CD14-positive monocyte (primary cell): ENCODE results near the gene TAAR6. TPM values are rescaled to one million over a fixed set of nuclear protein-coding genes. Genes with fewer than 3 reads are reported as not detected.

ENCODE experiments used
- DNase-seq, 3 donors: peaks; one replicate each; pipeline ENCODE4 v3.0.0-alpha.2; 2011 to 2022
- H2AFZ ChIP-seq: 2 replicates; pipeline ENCODE4 v1.6.0; 2012; ENCODE audit warnings: mild to moderate bottlenecking, low read depth, low read length, inconsistent platforms; ENCODE audit not compliant: insufficient read depth, poor library complexity, severe bottlenecking
- H3K27ac ChIP-seq, 2 donors: 1 replicate in 1 of 2; 2 replicates in 1 of 2; pipeline ENCODE4 v1.5.1; 2012 to 2013; ENCODE audit warnings: low read length in 2 of 2, control low read depth in 1 of 2, inconsistent platforms in 1 of 2, low read depth in 1 of 2, mild to moderate bottlenecking in 1 of 2
- H3K27me3 ChIP-seq, 2 donors: one replicate each; pipeline versions ENCODE4 v1.6.0 to v1.6.1; 2011 to 2013; ENCODE audit warnings: low read length in 2 of 2; ENCODE audit not compliant: control insufficient read depth in 2 of 2, insufficient read depth in 2 of 2
- H3K36me3 ChIP-seq, 2 donors: replicated peaks in 1 of 2; 1 replicate in 1 of 2; 2 replicates in 1 of 2; pipeline versions ENCODE4 v1.5.1 to v1.6.1; 2012 to 2013; ENCODE audit warnings: low read length in 2 of 2, control low read depth in 1 of 2, inconsistent platforms in 1 of 2, mild to moderate bottlenecking in 1 of 2; ENCODE audit not compliant: insufficient read depth in 2 of 2, control insufficient read depth in 1 of 2
- H3K4me1 ChIP-seq, 2 donors: 1 replicate in 1 of 2; 2 replicates in 1 of 2; pipeline versions ENCODE4 v1.5.1 to v1.6.1; 2012 to 2013; ENCODE audit warnings: low read length in 2 of 2, control low read depth in 1 of 2, inconsistent platforms in 1 of 2, mild to moderate bottlenecking in 1 of 2, moderate library complexity in 1 of 2; ENCODE audit not compliant: insufficient read depth in 2 of 2, control insufficient read depth in 1 of 2
- H3K4me2 ChIP-seq: replicated peaks from 2 replicates; pipeline ENCODE3; 2012; ENCODE audit warnings: low read length, moderate library complexity, mild to moderate bottlenecking; ENCODE audit not compliant: poor library complexity, severe bottlenecking; ENCODE audit errors: extremely low read depth
- H3K4me3 ChIP-seq, 3 experiments: fragments of 200-600 bp in 1 of 3; sonication (generic) in 1 of 3; replicated peaks in 1 of 3; 1 replicate in 2 of 3; 2 replicates in 1 of 3; pipeline ENCODE4 v1.5.1; 2011 to 2013; ENCODE audit warnings: low read length in 3 of 3, mild to moderate bottlenecking in 3 of 3, control low read depth in 2 of 3, low read depth in 2 of 3, inconsistent platforms in 1 of 3, moderate library complexity in 1 of 3
- H3K79me2 ChIP-seq: 2 replicates; pipeline ENCODE4 v1.6.0; 2012; ENCODE audit warnings: mild to moderate bottlenecking, control low read depth, inconsistent platforms, low read length, moderate library complexity; ENCODE audit not compliant: insufficient read depth
- H3K9ac ChIP-seq: 2 replicates; pipeline ENCODE4 v1.6.0; 2017; ENCODE audit warnings: low read length, mild to moderate bottlenecking; ENCODE audit not compliant: insufficient read depth, poor library complexity, severe bottlenecking
- H3K9me3 ChIP-seq, 2 donors: replicated peaks in 1 of 2; 1 replicate in 1 of 2; 2 replicates in 1 of 2; pipeline versions ENCODE4 v1.5.1 to v1.6.1; 2012 to 2013; ENCODE audit warnings: low read length in 2 of 2, control low read depth in 1 of 2; ENCODE audit not compliant: control insufficient read depth in 1 of 2, insufficient read depth in 1 of 2
- H4K20me1 ChIP-seq: 2 replicates; pipeline ENCODE4 v1.6.0; 2012; ENCODE audit warnings: mild to moderate bottlenecking, low read length, control low read depth, moderate library complexity; ENCODE audit not compliant: insufficient read depth
- H3K27ac Mint-ChIP-seq, 7 donors: one replicate each; pipeline ENCODE4 v1.8.0; 2020; ENCODE audit warnings: mild to moderate bottlenecking in 7 of 7, mixed read lengths in 7 of 7, moderate library complexity in 6 of 7, inconsistent platforms in 2 of 7
- H3K27me3 Mint-ChIP-seq, 3 donors: one replicate each; pipeline ENCODE4 v1.8.0; 2021 to 2022; ENCODE audit warnings: low read depth in 3 of 3, mild to moderate bottlenecking in 3 of 3, mixed read lengths in 3 of 3, moderate library complexity in 3 of 3, inconsistent platforms in 1 of 3
- H3K36me3 Mint-ChIP-seq, 2 donors: one replicate each; pipeline ENCODE4 v1.8.0; 2020; ENCODE audit warnings: mixed read lengths in 2 of 2, inconsistent platforms in 1 of 2, mild to moderate bottlenecking in 1 of 2
- H3K4me1 Mint-ChIP-seq: one replicate; pipeline ENCODE4 v1.8.0; 2020; ENCODE audit warnings: mild to moderate bottlenecking, mixed read lengths
- H3K4me3 Mint-ChIP-seq, 2 donors: one replicate each; pipeline ENCODE4 v1.8.0; 2020; ENCODE audit warnings: mild to moderate bottlenecking in 2 of 2, mixed read lengths in 2 of 2, moderate library complexity in 1 of 2
- H3K9me3 Mint-ChIP-seq, 7 donors: one replicate each; pipeline ENCODE4 v1.8.0; 2020 to 2022; ENCODE audit warnings: mixed read lengths in 7 of 7, mild to moderate bottlenecking in 6 of 7, moderate library complexity in 6 of 7, inconsistent platforms in 2 of 7
- CTCF ChIP-seq: fragments of 200-600 bp; IDR thresholded peaks from one replicate; pipeline ENCODE4 v1.8.0; 2022; ENCODE audit warnings: antibody characterized with exemption, mild to moderate bottlenecking
- WGBS: methylation state at CpG from one replicate; pipeline ENCODE4 v1.1.5; 2013; ENCODE audit warnings: missing lambda C conversion rate; ENCODE audit not compliant: insufficient coverage; 5-methylcytosine and 5-hydroxymethylcytosine counted together
- intact Hi-C, 2 donors: fragments of 100-400 bp; cut with micrococcal nuclease; formaldehyde crosslinking; loops; one replicate each; pipeline versions ENCODE4 v1.15.0 to v1.15.1; 2023
- polyA plus RNA-seq, 3 donors: library from polyadenylated mRNA; depleted of rRNA in 1 of 3; unstranded in 2 of 3; stranded (reverse) in 1 of 3; fragments of 300-500 nt in 2 of 3; fragments of >200 nt in 1 of 3; fragmentation: Illumina TruSeq in 2 of 3; gene quantifications; 1 replicate in 2 of 3; 2 replicates in 1 of 3; pipeline ENCODE4 v1.2.3, GENCODE V29; 2012 to 2021

The TAAR6 gene
- polyA plus RNA-seq, 3 donors = not detected

DNA sequence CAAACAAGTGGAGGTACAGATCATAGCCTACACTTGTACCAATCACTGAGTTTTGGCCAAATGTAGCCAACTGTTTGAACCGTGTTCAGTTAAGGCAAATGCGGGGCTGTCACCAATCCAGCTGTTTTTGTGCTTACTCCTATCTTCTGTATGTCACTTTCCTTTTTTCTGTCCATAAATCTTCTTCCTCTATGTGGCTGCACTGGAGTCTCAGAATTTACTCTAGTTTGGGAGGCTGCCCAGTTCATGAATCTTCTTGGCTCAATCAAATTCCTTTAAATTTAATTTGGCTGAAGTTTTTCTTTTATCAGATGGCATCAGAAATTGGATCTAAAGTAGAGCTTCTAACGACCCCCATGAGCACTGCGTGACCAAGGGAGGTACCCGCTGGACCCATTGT is 45.5 kb upstream of the TAAR6 start:
- H3K27me3 ChIP-seq = no peaks in the 10 kb centered on the region
- H3K79me2 ChIP-seq = no peaks in the 10 kb centered on the region
- WGBS = 100% methylated on average over 5 of the region's 5 CpGs
- H3K36me3 ChIP-seq = no peaks in the 10 kb centered on the region
- no peak overlapping the region for H3K27ac Mint-ChIP-seq
- H2AFZ ChIP-seq = no peak overlapping the region
- no peak overlapping the region for H3K4me3 Mint-ChIP-seq
- H3K4me3 ChIP-seq = no peak overlapping the region
- intact Hi-C loops = no loop called here
- no peak overlapping the region for H3K4me2 ChIP-seq
- TF ChIP-seq CTCF = no peak
- H3K9me3 ChIP-seq = no peaks in the 10 kb centered on the region
- no peak overlapping the region for H3K9ac ChIP-seq
- no peak for DNase-seq
- no peaks in the 10 kb centered on the region for H3K36me3 Mint-ChIP-seq
- H3K4me1 ChIP-seq = no peaks in the 10 kb centered on the region
- no peaks in the 10 kb centered on the region for H4K20me1 ChIP-seq
- H3K9me3 Mint-ChIP-seq = no peaks in the 10 kb centered on the region
- no peaks in the 10 kb centered on the region for H3K4me1 Mint-ChIP-seq
- H3K27ac ChIP-seq = no peak overlapping the region
- peaks cover 0 to 5% (median 4%) of the 10 kb centered on the region in 3 donors for H3K27me3 Mint-ChIP-seq

DNA sequence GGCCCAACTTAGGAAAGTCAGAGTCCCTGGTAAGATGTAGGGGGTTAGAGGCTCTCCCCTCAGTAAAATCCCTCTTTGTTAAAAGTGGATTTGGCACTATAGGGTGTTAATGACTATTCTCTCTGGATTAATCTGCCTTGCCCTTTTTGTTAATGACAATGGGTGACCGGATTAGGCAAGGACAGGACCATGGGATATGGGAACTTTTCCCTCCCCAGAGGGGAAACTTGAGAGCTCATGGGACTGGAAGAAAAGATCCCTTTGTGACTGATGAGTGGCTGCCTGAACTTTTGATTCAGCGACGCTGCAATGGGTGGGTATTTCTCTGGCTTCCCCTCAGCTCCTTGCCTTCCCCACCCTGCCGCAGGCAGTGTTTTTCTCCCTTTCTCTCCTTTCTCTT is 44.3 kb upstream of the TAAR6 start:
- Histone ChIP-seq H3K4me2 (no peak overlapping the region), H3K9ac (no peak overlapping the region), H3K4me3 (no peak overlapping the region), H2AFZ (no peak overlapping the region), H3K27me3 (no peaks in the 10 kb centered on the region), H4K20me1 (no peaks in the 10 kb centered on the region), H3K79me2 (no peaks in the 10 kb centered on the region), H3K27ac (no peak overlapping the region), H3K36me3 (no peaks in the 10 kb centered on the region), H3K4me1 (no peaks in the 10 kb centered on the region), H3K9me3 (no peaks in the 10 kb centered on the region)
- Mint-ChIP-seq H3K36me3 (no peaks in the 10 kb centered on the region), H3K4me3 (no peak overlapping the region), H3K9me3 (no peaks in the 10 kb centered on the region), H3K4me1 (peaks cover 4% of the 10 kb centered on the region), H3K27ac (no peak overlapping the region), H3K27me3 (peaks cover 0 to 5% (median 3%) of the 10 kb centered on the region in 3 donors)
- no peak for DNase-seq
- TF ChIP-seq CTCF = no peak
- intact Hi-C loops = no loop called here
- 0% methylated on average over 1 of the region's 4 CpGs for WGBS
